HG02981 (cell line): Measurements from ENCODE around the gene CHRNA7.

Experiments
- ATAC-seq: cut with Tn5 transposase; IDR thresholded peaks from one replicate; pipeline ENCODE4 v1.9.1; 2021; ENCODE audit warnings: mild to moderate bottlenecking, moderate library complexity; ENCODE audit not compliant: unreplicated experiment

The CHRNA7 gene

DNA sequence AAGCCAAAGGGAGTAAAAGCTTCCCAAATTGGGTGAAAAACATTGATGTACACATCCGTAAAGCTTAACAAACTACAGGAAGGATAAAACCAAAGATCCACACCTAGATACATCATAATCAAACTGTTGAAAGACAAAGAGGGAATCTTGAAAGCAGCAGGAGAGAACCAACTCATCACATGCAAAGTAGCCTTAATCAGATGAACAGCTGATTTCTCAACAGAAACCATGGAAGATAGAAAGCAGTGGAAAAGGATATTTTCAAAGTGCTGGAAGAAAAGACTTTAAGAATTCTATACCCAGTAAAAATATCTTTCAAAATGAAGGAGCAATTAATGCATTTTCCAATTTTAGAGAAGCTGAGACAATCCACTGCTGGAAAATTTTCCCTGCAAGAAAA, 36.8 kb downstream of the CHRNA7 start:
- no peak for ATAC-seq

DNA sequence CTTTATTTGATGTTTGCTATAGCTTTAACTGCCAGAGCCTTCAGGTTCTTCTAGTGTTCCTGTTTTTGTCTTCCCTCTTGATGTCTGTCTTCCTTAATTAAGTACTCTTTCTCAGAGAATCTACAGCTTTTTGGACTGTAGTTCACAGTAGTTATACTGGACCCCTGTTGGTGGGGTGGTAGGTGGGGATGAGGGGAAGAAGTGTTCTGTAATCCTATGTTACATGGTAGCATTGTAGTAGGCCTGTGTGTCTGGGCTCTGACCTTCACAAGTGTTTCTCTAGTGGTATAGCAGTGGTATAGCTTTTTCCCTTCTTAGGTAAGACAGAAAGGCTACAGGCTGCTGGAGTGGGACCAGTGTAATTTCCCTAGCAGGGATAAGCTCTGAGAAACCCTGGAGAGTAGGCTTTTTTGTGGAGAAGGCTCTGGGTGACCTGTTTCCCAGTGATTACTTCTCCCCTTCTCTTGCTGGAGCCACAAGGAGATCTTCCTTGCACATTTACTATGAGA, 59.6 kb downstream of the CHRNA7 start:
- no peak for ATAC-seq

DNA sequence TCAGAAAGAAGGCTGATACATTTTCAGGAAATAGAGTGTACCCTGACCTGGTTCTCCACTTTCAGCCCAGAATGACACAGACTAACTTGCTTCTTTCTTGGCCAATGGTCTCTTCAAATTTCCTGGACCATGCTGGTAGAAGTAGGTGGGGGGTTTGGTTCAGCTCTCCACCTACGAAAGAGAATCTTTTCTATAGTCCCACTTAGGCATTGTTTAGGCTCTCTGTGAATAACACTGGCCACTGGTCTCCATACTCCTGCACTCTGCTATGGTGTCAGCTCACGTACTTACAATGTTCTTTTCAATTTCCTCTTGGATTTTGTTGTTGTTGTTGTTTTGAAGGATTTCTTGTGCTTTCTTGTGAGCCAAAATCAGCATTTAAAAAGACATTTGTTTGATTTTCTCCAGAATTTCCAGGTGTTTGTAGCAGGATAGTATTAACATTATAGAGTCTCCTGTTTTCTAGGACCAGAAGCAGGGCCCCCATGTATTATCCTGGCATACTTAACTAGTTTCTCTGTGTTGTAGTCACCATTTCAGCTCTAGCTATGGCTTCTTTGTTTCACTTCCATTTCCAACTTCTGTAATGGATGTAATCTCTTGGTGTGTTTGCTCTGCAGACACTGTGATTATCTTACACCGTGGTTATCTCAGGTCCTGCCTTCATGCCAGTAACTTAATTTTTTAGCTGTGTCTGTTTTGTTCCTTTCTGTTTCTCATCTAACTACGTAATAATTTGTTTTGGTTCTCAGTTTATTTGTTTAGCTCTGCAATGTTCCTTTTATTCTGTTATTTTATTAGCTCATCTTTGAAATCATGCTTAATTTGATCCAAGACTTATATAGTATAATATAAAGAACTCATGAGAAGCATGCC, 61.4 kb downstream of the CHRNA7 start:
- ATAC-seq, result no peak

DNA sequence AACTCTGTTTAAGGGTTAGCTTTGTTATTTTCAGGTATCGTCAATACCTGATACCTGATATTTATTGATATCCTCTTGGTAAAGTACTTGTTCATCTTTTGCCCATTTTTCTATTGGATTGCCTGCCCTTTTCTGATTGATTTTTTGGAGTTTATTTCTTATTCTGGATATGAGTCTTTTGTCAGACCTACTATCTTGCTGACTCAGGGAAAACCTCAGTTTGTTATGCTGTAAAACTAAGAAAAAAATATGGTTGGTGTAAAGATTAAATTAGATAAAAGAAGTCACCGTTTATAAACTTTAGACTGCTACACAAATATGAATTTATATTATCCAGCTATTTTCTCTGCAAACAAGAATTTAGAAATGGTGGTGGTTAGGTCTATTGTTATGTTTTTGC, 65.9 kb downstream of the CHRNA7 start:
- ATAC-seq, result no peak

DNA sequence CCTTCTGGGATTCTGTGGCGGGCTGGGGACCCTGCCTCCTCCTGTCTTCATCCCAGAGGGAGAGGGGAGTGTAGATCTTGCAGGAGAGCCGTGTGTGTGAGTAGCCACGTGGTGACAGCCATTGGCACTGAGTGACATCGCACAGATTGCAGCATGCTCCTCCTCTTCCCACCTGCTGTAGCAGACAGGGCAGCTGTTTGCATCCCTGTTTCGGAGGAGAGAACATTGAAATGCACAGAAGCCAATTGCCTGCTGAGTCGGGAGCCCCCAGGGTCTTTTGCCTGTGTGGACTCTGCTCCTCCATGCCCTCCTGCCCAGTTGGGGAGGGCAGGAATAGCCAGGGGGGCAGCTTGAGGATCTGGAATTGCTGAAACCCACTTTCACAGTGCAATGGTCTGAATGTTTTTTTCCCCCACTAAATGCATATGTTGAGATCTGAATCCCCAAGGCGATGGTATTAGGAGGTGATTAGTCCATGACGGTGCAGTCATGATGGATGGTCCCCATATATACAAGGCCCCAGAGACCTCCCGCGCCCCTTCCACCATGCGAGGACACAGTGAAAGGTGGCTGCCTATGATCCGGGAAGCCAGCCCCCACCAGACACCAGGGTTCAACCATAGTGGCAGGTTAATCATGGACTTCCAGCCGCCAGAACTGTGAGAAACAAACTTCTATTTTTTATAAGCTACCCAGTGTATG, 66.8 kb downstream of the CHRNA7 start:
- no peak for ATAC-seq

DNA sequence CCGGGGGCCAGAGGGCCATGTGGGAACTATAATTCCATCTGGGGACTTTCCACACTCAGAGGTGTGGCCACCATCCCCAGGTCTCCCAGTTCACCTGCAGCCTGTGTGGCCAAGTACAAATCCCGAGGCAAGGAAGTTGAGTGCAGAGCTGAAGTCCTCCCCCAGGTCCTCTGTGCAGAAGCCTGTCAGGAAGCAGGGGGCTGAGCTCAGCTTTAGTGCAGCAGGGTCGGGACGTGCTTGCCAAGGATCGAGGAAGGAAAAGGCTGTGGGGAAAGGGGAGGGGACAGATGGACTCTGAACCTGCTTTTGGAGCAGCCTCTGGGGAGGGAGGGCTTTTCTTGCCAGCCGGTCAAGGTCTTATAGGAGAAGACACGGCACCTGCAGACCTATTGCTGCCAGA, 67.7 kb downstream of the CHRNA7 start:
- no peak for ATAC-seq

DNA sequence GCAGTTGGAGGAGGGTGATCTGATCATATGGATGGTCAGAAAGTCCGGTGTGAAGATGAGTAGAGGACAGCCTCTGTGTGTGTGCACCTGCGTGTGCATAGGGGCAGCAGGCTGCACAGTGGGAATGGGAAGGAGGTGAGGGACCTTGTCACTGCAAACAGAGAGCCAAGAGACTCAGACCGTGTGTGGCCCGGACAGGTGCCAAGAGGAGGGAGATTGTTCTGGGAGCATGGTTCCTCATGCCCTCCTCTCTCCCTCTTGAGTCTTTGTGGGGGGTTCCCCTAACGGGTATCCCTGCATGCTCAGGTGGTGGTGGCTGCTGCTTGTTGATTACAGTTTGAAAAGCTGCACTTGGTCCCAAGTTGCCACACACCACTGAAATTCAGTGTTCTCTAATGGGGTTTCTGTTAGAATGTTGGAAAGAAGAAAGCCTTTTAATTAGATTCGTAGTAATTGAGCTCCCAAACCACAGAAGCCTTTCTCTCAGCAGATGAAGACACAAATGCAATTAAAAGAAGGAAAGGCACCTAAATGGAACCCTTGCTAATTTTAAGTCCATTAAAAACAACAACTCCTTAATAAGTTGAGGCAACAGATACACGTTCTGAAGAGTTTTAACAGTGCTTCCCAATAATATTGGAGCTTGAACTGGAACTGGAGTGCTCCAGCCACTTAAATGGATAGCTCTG, 68.9 kb downstream of the CHRNA7 start:
- ATAC-seq, result no peak

DNA sequence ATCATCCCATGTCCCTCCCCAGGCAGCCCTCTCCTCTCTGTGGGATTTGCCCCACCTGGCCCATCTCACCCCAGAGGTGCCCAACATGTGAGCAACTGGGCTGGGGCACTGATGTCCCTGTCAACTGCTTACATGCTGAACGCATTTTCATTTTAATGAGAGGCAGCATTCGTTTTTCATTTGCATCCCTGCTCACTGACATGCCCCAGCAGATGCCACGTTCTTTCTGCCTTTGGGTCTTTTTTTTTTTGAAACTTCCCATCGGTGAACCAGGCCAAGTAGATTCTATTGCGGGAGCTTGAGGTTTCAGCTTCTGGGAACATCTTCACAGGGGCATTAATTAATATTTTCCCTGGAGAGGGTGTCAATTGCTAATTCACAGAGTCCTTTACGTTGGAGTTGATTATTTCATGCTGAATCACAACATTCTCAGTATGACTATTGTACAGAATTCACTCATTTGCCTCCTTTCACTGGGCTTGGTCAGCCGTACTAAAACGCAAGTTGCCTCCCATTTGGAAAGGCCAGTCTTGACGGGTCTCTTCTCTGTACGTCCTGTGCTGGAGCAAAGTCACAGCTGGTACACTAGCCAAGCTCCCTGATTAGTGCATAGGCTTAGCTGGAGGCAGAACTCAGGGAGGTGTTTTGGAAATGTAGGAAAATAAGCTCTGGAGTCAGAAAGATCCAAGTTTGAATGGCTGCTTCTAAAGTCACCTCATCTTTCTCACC, 69.8 kb downstream of the CHRNA7 start:
- no peak for ATAC-seq

DNA sequence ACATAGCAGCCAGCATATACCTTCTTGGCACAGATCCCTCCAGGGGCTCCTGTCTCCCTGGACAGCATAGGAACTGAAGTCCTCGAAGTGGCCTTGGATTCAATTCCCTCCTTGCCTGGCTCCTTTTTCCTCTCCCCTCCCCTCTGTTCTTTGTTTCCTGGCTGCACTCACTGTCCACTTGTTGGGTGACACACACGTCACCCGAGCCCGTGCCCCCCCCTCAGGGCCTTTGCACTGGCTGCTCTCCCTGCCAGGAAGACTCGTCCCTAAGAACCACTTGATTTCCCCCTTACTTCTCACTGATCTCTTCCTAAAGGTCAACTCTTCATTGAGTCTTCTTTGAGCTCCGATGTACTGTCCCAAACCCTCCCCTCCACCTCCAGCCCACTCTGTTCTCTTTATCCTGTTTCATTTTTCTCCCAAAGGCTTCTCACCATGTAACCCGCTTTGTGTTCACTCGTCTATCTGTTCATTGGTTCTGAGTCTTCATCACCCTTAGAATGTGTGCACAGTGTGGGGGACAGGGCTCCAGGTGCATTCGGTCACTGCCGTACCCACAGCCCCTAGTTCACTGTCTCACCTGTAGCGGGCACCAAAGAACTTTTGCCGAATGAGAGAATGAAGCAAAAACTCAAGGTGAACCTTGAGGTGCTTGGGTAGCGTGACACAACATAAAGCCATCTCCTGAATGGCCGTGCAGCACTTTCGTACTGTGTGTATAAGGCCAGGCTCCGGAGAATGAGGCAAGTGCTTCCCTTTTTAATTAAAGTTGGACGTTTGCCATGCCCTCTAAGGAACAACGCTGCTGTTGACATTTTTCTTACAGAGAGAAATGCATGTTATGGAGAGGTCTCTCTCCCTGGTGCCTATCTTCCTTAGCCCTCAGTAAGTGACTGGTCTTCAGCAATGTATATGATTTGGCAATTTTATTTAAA, 74.0 kb downstream of the CHRNA7 start:
- no peak for ATAC-seq

DNA sequence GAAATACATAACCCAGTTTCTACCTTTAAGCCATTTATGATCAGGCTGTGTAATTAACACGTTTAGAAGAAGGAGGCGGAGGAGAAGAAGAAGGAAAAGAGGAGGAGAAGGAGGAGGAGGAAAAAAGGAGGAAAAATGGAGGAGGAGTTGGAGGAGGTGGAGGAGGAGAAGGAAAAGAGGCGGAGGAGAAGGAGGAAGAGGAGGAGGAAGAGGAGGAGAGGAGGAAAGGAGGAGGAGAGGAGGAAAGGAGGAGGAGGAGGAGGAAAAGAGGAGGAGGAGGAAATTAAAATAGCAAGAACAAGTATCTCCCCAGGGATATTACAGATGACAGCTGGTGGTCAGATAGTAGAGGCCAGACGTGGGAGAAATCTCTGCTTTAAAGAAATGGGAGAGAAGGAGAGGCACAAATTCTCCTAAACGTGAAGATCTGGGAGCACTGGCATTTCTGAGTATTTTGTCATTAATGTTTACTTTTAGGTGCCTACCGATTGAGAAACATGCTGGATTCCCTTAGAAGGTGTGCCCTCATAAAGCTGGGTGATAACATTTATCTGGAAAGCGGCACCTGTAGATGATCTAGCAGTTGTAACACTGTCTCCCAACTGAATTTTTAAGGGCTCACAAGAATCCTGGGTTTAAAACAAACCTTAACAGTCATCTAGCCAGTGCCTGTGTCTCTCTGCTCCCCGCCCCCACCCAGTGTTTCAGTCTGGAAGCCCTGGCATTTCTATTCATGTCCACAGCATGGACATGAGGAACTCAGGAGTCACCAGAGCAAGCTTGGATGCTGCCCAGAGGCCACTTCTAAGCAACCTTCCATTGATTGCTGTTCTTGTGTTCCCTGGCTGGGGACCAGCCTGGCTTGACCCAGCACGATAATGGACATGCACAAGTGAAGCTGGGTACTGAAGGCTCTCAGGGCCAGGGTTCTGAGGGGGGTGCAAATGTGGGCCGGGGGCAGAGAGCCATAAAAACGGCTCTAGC, 75.2 kb downstream of the CHRNA7 start:
- ATAC-seq, result no peak

DNA sequence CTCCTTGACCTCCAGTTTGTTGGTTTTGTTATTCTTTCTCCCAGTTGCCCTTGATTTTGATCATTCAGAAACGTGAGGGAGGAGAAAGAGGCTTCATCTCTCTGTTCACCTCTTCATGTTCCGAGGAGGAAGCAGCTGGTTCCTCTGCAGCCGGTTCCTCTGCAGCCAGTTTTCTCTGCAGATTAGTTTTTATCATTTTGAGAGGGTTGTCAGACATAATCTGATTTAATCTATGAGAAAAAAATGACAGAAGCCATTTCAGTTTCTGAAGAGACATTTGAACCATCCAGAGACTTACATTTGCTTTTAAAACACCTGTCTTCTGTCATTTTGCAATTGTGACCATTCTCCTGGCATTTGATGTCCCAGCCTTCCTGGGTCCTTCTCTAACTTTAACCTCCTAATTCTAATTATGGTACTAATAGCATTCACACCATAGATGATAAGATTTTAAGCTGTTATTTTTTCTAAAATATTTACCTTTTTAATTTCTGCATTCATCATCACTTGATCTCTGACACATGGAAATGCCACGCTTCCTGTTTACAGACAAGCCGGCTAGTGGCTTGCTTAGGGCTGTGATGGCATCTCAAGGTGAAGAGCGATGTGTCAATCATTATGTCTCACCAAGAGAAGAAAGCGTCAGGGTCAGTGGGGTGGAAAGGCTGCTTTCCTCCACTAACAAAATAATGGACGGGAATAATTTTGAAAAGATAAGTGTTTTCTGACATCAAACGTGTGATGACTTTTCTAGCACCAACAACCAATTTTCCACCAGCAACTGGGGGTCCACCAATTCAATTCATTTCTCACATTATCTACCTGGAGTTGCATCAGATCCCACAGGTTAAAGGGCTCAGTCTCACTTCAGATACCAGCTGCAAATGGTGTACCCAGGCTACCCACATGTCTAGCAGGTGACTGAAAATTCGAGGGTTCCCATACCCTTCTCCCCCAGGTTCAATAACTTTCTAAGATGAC, 76.4 kb downstream of the CHRNA7 start:
- ATAC-seq, result no peak

DNA sequence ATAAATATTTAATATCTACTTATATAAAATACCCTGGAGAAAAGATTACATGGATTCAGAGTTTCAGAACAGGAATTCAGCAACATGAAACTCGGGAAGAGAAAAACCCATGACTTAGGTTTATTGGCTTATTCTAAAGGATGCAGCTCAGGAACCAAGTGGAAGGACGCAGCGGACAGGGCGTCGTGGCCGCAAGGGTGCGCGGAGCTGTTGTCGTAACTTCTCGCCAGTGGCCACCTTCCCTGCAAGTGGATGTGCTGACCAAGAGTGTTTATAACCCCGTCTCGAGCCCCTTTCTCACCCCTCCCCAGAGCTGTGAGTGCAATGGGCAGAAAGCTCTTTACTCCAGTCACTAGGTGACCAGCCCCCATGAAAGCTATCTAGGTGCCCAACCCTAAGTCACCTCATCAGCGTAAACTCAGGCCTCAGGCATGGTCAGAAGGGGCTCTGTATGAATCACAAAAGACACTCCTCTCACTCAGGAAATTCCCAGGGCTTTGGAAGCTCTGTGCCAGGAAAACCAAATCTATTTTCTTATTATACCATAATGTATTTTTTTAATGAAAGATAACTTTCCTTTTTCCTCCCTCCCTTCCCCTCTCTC, 77.3 kb downstream of the CHRNA7 start:
- no peak for ATAC-seq

DNA sequence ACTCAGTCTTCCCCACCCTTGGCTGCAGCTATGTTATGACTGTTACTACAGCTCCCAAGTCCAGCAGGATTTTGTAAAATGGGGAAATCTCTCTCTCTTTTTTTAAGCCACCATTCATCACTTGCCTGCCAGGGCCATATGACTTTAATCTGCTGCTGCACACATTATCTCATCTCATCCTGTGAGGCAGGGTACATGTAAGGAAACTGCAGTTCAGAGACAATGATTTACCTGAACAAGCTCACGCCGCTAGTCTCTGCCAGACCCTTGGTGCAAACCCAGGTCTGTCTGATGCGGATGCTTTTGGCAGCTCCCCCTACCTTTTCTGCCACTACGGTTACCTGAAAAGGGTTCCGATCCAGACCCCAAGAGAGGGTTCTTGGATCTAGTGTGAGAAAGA, 78.3 kb downstream of the CHRNA7 start:
- ATAC-seq, result no peak

DNA sequence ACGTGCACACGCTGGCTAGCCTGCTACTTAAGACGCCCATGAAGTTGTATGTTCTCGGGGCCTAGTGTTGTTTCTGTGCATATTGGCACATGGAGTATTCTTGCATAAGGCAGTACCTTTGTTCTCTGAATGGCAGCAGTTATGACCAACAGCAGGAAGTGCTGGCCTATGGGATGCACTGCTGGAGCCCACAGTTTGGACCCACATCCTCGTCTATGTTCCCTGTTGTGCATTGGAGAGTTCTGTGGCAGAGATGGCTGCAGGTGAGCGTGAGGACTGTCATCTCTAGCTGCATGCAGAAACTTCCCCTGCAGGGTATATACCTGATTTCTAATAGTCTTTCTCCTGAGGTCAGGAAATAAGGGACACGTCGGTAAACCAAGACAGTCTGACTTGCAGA, 81.8 kb downstream of the CHRNA7 start:
- ATAC-seq, result no peak

DNA sequence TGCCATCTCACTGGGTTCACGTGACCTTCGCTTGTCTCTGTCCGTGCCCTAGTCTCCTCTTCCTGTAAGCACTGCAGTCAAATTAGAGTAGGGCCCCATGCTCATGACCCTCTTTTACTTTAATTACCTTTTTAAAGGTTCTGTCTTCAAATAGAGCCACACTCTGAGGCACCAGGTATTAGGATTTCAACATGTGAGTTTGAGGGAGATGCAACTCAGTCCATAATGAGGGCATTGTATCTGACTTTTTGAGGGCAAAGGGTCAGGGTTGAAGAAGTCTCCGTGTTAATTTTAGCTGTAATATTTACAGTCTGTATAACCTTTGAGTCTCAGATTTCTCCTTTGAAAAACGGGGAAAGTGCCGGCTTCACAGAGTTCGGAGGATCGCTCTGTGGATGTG, 82.9 kb downstream of the CHRNA7 start:
- no peak for ATAC-seq

DNA sequence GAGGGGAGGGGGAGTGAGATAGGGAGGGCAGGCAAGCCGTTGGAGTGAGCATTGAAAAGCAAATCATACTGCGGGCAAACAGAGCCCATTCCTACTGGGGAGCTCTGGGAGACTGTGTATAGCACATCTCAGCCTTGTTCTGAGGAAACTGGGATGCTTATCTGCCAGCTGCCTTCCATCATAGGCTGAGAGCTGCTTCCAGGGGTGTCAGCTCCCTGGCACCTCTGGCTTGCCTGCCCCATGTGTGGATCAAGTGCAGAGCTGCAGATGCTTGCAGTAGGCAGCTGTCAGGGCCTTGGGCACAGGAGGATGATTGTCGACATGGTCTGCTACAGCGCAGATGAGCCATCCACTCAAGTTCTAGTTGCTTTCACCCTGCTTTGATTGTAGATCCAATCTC, 86.8 kb downstream of the CHRNA7 start:
- ATAC-seq, result no peak

DNA sequence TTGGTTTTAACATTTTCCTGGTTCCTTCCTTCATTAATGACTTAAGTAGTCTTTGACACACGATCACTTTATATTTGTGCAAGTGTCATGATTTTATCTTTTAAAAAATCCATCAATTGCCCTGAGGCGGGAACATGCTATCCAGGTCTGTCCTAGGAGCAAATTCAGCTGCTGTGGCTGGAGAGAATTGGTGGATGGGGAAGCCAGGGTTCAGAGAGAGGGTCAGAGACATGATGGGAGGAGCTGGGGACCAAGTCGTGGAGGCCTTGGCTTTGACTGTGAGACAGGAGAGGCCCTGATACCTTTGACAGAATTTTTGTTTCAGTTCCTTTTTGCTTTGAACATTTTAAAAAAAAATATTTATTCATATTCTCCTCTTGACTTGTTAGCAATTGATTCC, 89.0 kb downstream of the CHRNA7 start:
- no peak for ATAC-seq
